Stimulated activated CD4-positive, alpha-beta T cell treated with anti-CD3 and anti-CD28 coated beads, Interleukin-4, amount 100 ng/mL, for 1 hour (primary cell): ENCODE results near the gene PAFAH2.

ENCODE experiments used
- DNase-seq: peaks from one replicate; pipeline ENCODE4 v3.0.0-alpha.2; 2020

Gene PAFAH2

GRCh38 chr1:26029864-26030481 lies 32.1 kb upstream of the PAFAH2 start:
- DNase-seq: no peak

GRCh38 chr1:26029054-26029863 lies 31.4 kb upstream of the PAFAH2 start:
- DNase-seq: no peak

GRCh38 chr1:26028490-26028980 lies 30.7 kb upstream of the PAFAH2 start:
- no peak for DNase-seq

GRCh38 chr1:26027716-26028489 lies 30.0 kb upstream of the PAFAH2 start:
- DNase-seq: no peak

- no peak for DNase-seq
Observed at GRCh38 chr1:26025517-26025916, 27.7 kb upstream of the PAFAH2 start.

- no peak for DNase-seq
Observed at GRCh38 chr1:26025060-26025459, 27.2 kb upstream of the PAFAH2 start.

- no peak for DNase-seq
Observed at GRCh38 chr1:26023826-26024225, 26.0 kb upstream of the PAFAH2 start.

- DNase-seq: no peak
Observed at GRCh38 chr1:26023009-26023408, 25.1 kb upstream of the PAFAH2 start.

- DNase-seq: no peak
Observed at GRCh38 chr1:26022404-26022779, 24.5 kb upstream of the PAFAH2 start.

GRCh38 chr1:26021647-26022403 lies 24.0 kb upstream of the PAFAH2 start, which contains the start of gene EXTL1:
Gene EXTL1, plus strand, starts transcription at chr1:26021775. Its CDS starts 872 bp downstream, at chr1:26022647.
- DNase-seq: no peak

GRCh38 chr1:26020941-26021646 lies 23.2 kb upstream of the PAFAH2 start:
- no peak for DNase-seq

GRCh38 chr1:26020330-26020768 lies 22.5 kb upstream of the PAFAH2 start:
- no peak for DNase-seq

- DNase-seq: no peak
Observed at GRCh38 chr1:26019641-26020315, 21.9 kb upstream of the PAFAH2 start.

- no peak for DNase-seq
Observed at GRCh38 chr1:26017606-26018005, 19.7 kb upstream of the PAFAH2 start.

- DNase-seq: no peak
Observed at GRCh38 chr1:26016953-26017545, 19.2 kb upstream of the PAFAH2 start.

- no peak for DNase-seq
Observed at GRCh38 chr1:26016258-26016952, 18.5 kb upstream of the PAFAH2 start.

- DNase-seq: no peak
Observed at GRCh38 chr1:26015358-26015757, 17.5 kb upstream of the PAFAH2 start.

GRCh38 chr1:26014179-26014578 lies 16.3 kb upstream of the PAFAH2 start:
- DNase-seq: no peak

- no peak for DNase-seq
Observed at GRCh38 chr1:26012864-26013263, 15.0 kb upstream of the PAFAH2 start.

GRCh38 chr1:26010825-26011224 lies 13.0 kb upstream of the PAFAH2 start:
- DNase-seq: no peak
